ENCODE measurements around the gene BCL2. TPM values are rescaled to one million over a fixed set of nuclear protein-coding genes. Genes with fewer than 3 reads are reported as not detected.

BCL2 gene
- total RNA-seq, 2 donors from 2014 or later = 14.8 to 38.4 TPM

- H3K27ac ChIP-seq = no peak overlapping the region
- H3K4me3 ChIP-seq = no peak overlapping the region
- H3K36me3 ChIP-seq = no peaks in the 10 kb centered on the region
- no peaks in the 10 kb centered on the region for H3K9me3 ChIP-seq
- 77% methylated on average over 8 of the region's 8 CpGs for WGBS
- no peaks in the 10 kb centered on the region for H3K27me3 ChIP-seq (replicated peaks; ENCODE audit: insufficient read depth)
- H3K4me1 ChIP-seq (replicated peaks) = no peaks in the 10 kb centered on the region
- intact Hi-C loops (cut with DNase I) = no loop called here
- no peak for DNase-seq (ENCODE audit: low spot score)
- no peak for TF ChIP-seq CTCF (IDR thresholded peaks at IDR 0.05)
- no peak for TF ChIP-seq POLR2A (IDR thresholded peaks at IDR 0.05)
- no peak for TF ChIP-seq POLR2AphosphoS5 (IDR thresholded peaks at IDR 0.05)
These were observed 78.8 kb downstream of the BCL2 start for GRCh38 chr18:63240531-63241316.

- 76% methylated on average over 9 of the region's 9 CpGs for WGBS
- Histone ChIP-seq H3K9me3 (no peaks in the 10 kb centered on the region), H3K36me3 (no peaks in the 10 kb centered on the region), H3K27ac (peak overlapping the region; percentile 58 to 84), H3K27me3 (replicated peaks; ENCODE audit: insufficient read depth) (no peaks in the 10 kb centered on the region), H3K4me3 (no peak overlapping the region), H3K4me1 (replicated peaks) (no peaks in the 10 kb centered on the region)
- no peak for TF ChIP-seq POLR2AphosphoS5 (IDR thresholded peaks at IDR 0.05)
- no peak for TF ChIP-seq POLR2A (IDR thresholded peaks at IDR 0.05)
- no peak for TF ChIP-seq CTCF (IDR thresholded peaks at IDR 0.05)
- intact Hi-C loops (cut with DNase I) = loop anchor here (5.0 kb wide), 2 partner anchors 61 to 79 kb away; partner anchors contain the start of gene BCL2
- no peak for DNase-seq (ENCODE audit: low spot score)
These were observed 80.9 kb downstream of the BCL2 start for GRCh38 chr18:63238693-63239075.

GRCh38 chr18:63237881-63238692, 81.5 kb downstream of the BCL2 start:
- no peaks in the 10 kb centered on the region for H3K4me1 ChIP-seq (replicated peaks)
- peak; percentile 43 for TF ChIP-seq POLR2A (IDR thresholded peaks at IDR 0.05)
- TF ChIP-seq CTCF (IDR thresholded peaks at IDR 0.05) = no peak
- TF ChIP-seq POLR2AphosphoS5 (IDR thresholded peaks at IDR 0.05) = peak; percentile 74
- H3K36me3 ChIP-seq = no peaks in the 10 kb centered on the region
- H3K4me3 ChIP-seq = no peak overlapping the region
- 23% methylated on average over 14 of the region's 14 CpGs for WGBS
- H3K27me3 ChIP-seq (replicated peaks; ENCODE audit: insufficient read depth) = no peaks in the 10 kb centered on the region
- H3K27ac ChIP-seq = peak overlapping the region; percentile 58 to 84
- peak; percentile 56 for DNase-seq (ENCODE audit: low spot score)
- intact Hi-C loops (cut with DNase I) = loop anchor here (5.0 kb wide), 2 partner anchors 61 to 79 kb away; partner anchors contain the start of gene BCL2
- H3K9me3 ChIP-seq = no peaks in the 10 kb centered on the region

- no peak for DNase-seq (ENCODE audit: low spot score)
- 78% methylated on average over 21 of the region's 21 CpGs for WGBS
- H3K4me3 ChIP-seq = no peak overlapping the region
- H3K27ac ChIP-seq = peak overlapping the region; percentile 58 to 84
- no peaks in the 10 kb centered on the region for H3K36me3 ChIP-seq
- no peaks in the 10 kb centered on the region for H3K9me3 ChIP-seq
- H3K4me1 ChIP-seq (replicated peaks) = no peaks in the 10 kb centered on the region
- H3K27me3 ChIP-seq (replicated peaks; ENCODE audit: insufficient read depth) = no peaks in the 10 kb centered on the region
- TF ChIP-seq POLR2AphosphoS5 (IDR thresholded peaks at IDR 0.05) (no peak), CTCF (IDR thresholded peaks at IDR 0.05) (no peak), POLR2A (IDR thresholded peaks at IDR 0.05) (no peak)
- intact Hi-C loops (cut with DNase I) = loop anchor here (5.0 kb wide), 2 partner anchors 60 to 80 kb away; partner anchors contain the start of gene BCL2
These were observed 82.4 kb downstream of the BCL2 start for GRCh38 chr18:63236921-63237846.

Data from prostate gland (tissue), 2 donors.